ENCODE results near the gene TSHZ2.

Gene TSHZ2

GRCh38 chr20:53296025-53296424 lies 323.9 kb downstream of the TSHZ2 start:
- no peak for TF ChIP-seq CTCF (conservative IDR thresholded peaks at IDR 0.05; ENCODE audit: low read length)

GRCh38 chr20:53296451-53297153 lies 324.4 kb downstream of the TSHZ2 start:
- no peak overlapping the region for H3K4me3 ChIP-seq (ENCODE audit: low read length)
- DNase-seq (ENCODE audit: low read depth), result no peak
- no peak for TF ChIP-seq CTCF (conservative IDR thresholded peaks at IDR 0.05; ENCODE audit: low read length)

More at GRCh38 chr20:53296025-53296424, 323.9 kb downstream of the TSHZ2 start:
- H3K4me3 ChIP-seq (ENCODE audit: low read length), result no peak overlapping the region
- DNase-seq (ENCODE audit: low read depth), result peak; percentile 39

- no peak for DNase-seq (ENCODE audit: low read depth)
- H3K4me3 ChIP-seq (ENCODE audit: low read length), result no peak overlapping the region
- TF ChIP-seq CTCF (conservative IDR thresholded peaks at IDR 0.05; ENCODE audit: low read length), result no peak
Observed at GRCh38 chr20:53297154-53297529, 325.0 kb downstream of the TSHZ2 start.

GRCh38 chr20:53298260-53298659 lies 326.1 kb downstream of the TSHZ2 start:
- no peak for DNase-seq (ENCODE audit: low read depth)
- no peak overlapping the region for H3K4me3 ChIP-seq (ENCODE audit: low read length)

GRCh38 chr20:53298911-53299310 lies 326.8 kb downstream of the TSHZ2 start:
- no peak overlapping the region for H3K4me3 ChIP-seq (ENCODE audit: low read length)
- DNase-seq (ENCODE audit: low read depth), result no peak
- TF ChIP-seq CTCF (conservative IDR thresholded peaks at IDR 0.05; ENCODE audit: low read length), result no peak

More at GRCh38 chr20:53298260-53298659, 326.1 kb downstream of the TSHZ2 start:
- no peak for TF ChIP-seq CTCF (conservative IDR thresholded peaks at IDR 0.05; ENCODE audit: low read length)

- TF ChIP-seq CTCF (conservative IDR thresholded peaks at IDR 0.05; ENCODE audit: low read length), result no peak
- no peak for DNase-seq (ENCODE audit: low read depth)
- H3K4me3 ChIP-seq (ENCODE audit: low read length), result no peak overlapping the region
Observed at GRCh38 chr20:53299831-53300230, 327.7 kb downstream of the TSHZ2 start.

- no peak for TF ChIP-seq CTCF (conservative IDR thresholded peaks at IDR 0.05; ENCODE audit: low read length)
- no peak overlapping the region for H3K4me3 ChIP-seq (ENCODE audit: low read length)
- DNase-seq (ENCODE audit: low read depth), result no peak
Observed at GRCh38 chr20:53301869-53302268, 329.7 kb downstream of the TSHZ2 start.
